CD8-positive, alpha-beta memory T cell (primary cell): ENCODE measurements around the gene DYNC1H1. TPM values are rescaled to one million over a fixed set of nuclear protein-coding genes. Genes with fewer than 3 reads are reported as not detected.

Experiments used
- CTCF ChIA-PET: fragments of 350-600 bp; sonication (Branson Sonifier 250); formaldehyde crosslinking; loops from one replicate; lab custom pipeline; 2021; ENCODE audit warnings: antibody characterized with exemption; lab: Charles Lee
- POLR2A ChIA-PET: fragments of 350-600 bp; sonication (Branson Sonifier 250); formaldehyde crosslinking; loops from one replicate; lab custom pipeline; 2021; ENCODE audit warnings: antibody characterized with exemption; lab: Charles Lee
- DNase-seq, 5 donors: peaks; one replicate each; pipeline versions ENCODE4 v3.0.0 to v3.0.0-alpha.2; 2020 to 2022; ENCODE audit warnings: mixed read lengths in 1 of 5
- H3K27ac ChIP-seq: one replicate; pipeline ENCODE4 v1.7.0; 2013; ENCODE audit warnings: low read depth, mild to moderate bottlenecking, low read length, moderate library complexity
- H3K27me3 ChIP-seq: 2 replicates; pipeline ENCODE4 v1.7.0; 2013; ENCODE audit warnings: low read length, mild to moderate bottlenecking; ENCODE audit not compliant: insufficient read depth, poor library complexity, severe bottlenecking
- H3K36me3 ChIP-seq: 2 replicates; pipeline ENCODE4 v1.7.0; 2013; ENCODE audit warnings: mild to moderate bottlenecking, low read length, moderate library complexity; ENCODE audit not compliant: insufficient read depth
- H3K4me1 ChIP-seq: 2 replicates; pipeline ENCODE4 v1.7.0; 2013; ENCODE audit warnings: mild to moderate bottlenecking, low read length, moderate library complexity; ENCODE audit not compliant: insufficient read depth
- H3K4me3 ChIP-seq: 2 replicates; pipeline ENCODE4 v1.7.0; 2013; ENCODE audit warnings: mild to moderate bottlenecking, low read length
- H3K9me3 ChIP-seq: 2 replicates; pipeline ENCODE4 v1.7.0; 2013; ENCODE audit warnings: mild to moderate bottlenecking, low read length
- H3K27ac Mint-ChIP-seq, 8 donors: one replicate each; pipeline ENCODE4 v1.8.0; 2020 to 2021; ENCODE audit warnings: mixed read lengths in 8 of 8, mild to moderate bottlenecking in 6 of 8, inconsistent platforms in 3 of 8, moderate library complexity in 3 of 8
- H3K27me3 Mint-ChIP-seq, 2 donors: one replicate each; pipeline ENCODE4 v1.8.0; 2020 to 2021; ENCODE audit warnings: mixed read lengths in 2 of 2, mild to moderate bottlenecking in 1 of 2, moderate library complexity in 1 of 2
- H3K36me3 Mint-ChIP-seq, 3 donors: one replicate each; pipeline ENCODE4 v1.8.0; 2020 to 2021; ENCODE audit warnings: mixed read lengths in 3 of 3, inconsistent platforms in 1 of 3, mild to moderate bottlenecking in 1 of 3
- H3K4me1 Mint-ChIP-seq, 3 donors: one replicate each; pipeline ENCODE4 v1.8.0; 2020 to 2021; ENCODE audit warnings: mixed read lengths in 3 of 3, inconsistent platforms in 1 of 3, mild to moderate bottlenecking in 1 of 3
- H3K4me3 Mint-ChIP-seq, 7 donors: one replicate each; pipeline ENCODE4 v1.8.0; 2020 to 2021; ENCODE audit warnings: mixed read lengths in 7 of 7, mild to moderate bottlenecking in 6 of 7, moderate library complexity in 4 of 7, inconsistent platforms in 2 of 7
- H3K9me3 Mint-ChIP-seq, 5 donors: one replicate each; pipeline ENCODE4 v1.8.0; 2020 to 2022; ENCODE audit warnings: mixed read lengths in 5 of 5, mild to moderate bottlenecking in 3 of 5, moderate library complexity in 2 of 5, inconsistent platforms in 1 of 5
- polyA plus RNA-seq: library from polyadenylated mRNA; unstranded; fragments of 300-500 nt; fragmentation: Illumina TruSeq; gene quantifications from one replicate; pipeline ENCODE4 v1.2.3, GENCODE V29; 2021
- total RNA-seq, 2 experiments: library from RNA; stranded (reverse); gene quantifications; one replicate each; pipeline ENCODE4 v1.2.3, GENCODE V29; 2021

The DYNC1H1 gene
- total and polyA plus RNA-seq, 3 experiments from 2014 or later, result 59.7 to 249 (median 241) TPM

GRCh38 chr14:102007916-102008418 lies 43.6 kb downstream of the DYNC1H1 start:
- no peaks in the 10 kb centered on the region for H3K9me3 ChIP-seq
- no peak overlapping the region for H3K4me3 ChIP-seq
- Mint-ChIP-seq H3K36me3 (peaks cover 29 to 96% (median 31%) of the 10 kb centered on the region in 3 donors), H3K27ac (peak overlapping the region in 1 of 8 donors; percentile 42), H3K9me3 (no peaks in the 10 kb centered on the region), H3K4me1 (no peaks in the 10 kb centered on the region), H3K4me3 (no peak overlapping the region), H3K27me3 (no peaks in the 10 kb centered on the region)
- ChIA-PET POLR2A (no interaction called here), CTCF (interaction anchor here (1.1 kb wide), 1 partner anchor 16 kb away, joined by 4 read pairs; no protein-coding TSS in a partner anchor)
- DNase-seq, result no peak
- H3K4me1 ChIP-seq, result no peaks in the 10 kb centered on the region
- H3K27ac ChIP-seq, result no peak overlapping the region
- peaks cover 86% of the 10 kb centered on the region for H3K36me3 ChIP-seq
- no peaks in the 10 kb centered on the region for H3K27me3 ChIP-seq

GRCh38 chr14:102008891-102009290 lies 44.5 kb downstream of the DYNC1H1 start:
- no peak overlapping the region for H3K4me3 ChIP-seq
- Mint-ChIP-seq H3K36me3 (peaks cover 36 to 97% (median 39%) of the 10 kb centered on the region in 3 donors), H3K4me3 (no peak overlapping the region), H3K27me3 (no peaks in the 10 kb centered on the region), H3K4me1 (no peaks in the 10 kb centered on the region), H3K27ac (no peak overlapping the region), H3K9me3 (no peaks in the 10 kb centered on the region)
- ChIA-PET POLR2A (no interaction called here), CTCF (no interaction called here)
- H3K27ac ChIP-seq, result no peak overlapping the region
- no peaks in the 10 kb centered on the region for H3K9me3 ChIP-seq
- no peaks in the 10 kb centered on the region for H3K4me1 ChIP-seq
- H3K27me3 ChIP-seq, result no peaks in the 10 kb centered on the region
- peaks cover 90% of the 10 kb centered on the region for H3K36me3 ChIP-seq
- DNase-seq, result no peak

GRCh38 chr14:102011631-102012030 lies 47.3 kb downstream of the DYNC1H1 start:
- CTCF ChIA-PET, result interaction anchor here (1.2 kb wide), 1 partner anchor 9 kb away, joined by 4 read pairs; no protein-coding TSS in a partner anchor
- Mint-ChIP-seq H3K9me3 (no peaks in the 10 kb centered on the region), H3K27me3 (no peaks in the 10 kb centered on the region), H3K4me1 (no peaks in the 10 kb centered on the region), H3K36me3 (peaks cover 35 to 100% (median 36%) of the 10 kb centered on the region in 3 donors), H3K27ac (no peak overlapping the region), H3K4me3 (no peak overlapping the region)
- H3K4me1 ChIP-seq, result no peaks in the 10 kb centered on the region
- peaks cover 97% of the 10 kb centered on the region for H3K36me3 ChIP-seq
- DNase-seq, result no peak
- POLR2A ChIA-PET, result no interaction called here
- H3K27me3 ChIP-seq, result no peaks in the 10 kb centered on the region
- H3K27ac ChIP-seq, result no peak overlapping the region
- no peaks in the 10 kb centered on the region for H3K9me3 ChIP-seq
- no peak overlapping the region for H3K4me3 ChIP-seq

- Mint-ChIP-seq H3K9me3 (no peaks in the 10 kb centered on the region), H3K27me3 (no peaks in the 10 kb centered on the region), H3K27ac (no peak overlapping the region), H3K4me1 (no peaks in the 10 kb centered on the region), H3K4me3 (no peak overlapping the region), H3K36me3 (peaks cover 30 to 100% (median 35%) of the 10 kb centered on the region in 3 donors)
- Histone ChIP-seq H3K4me3 (no peak overlapping the region), H3K27ac (no peak overlapping the region), H3K27me3 (no peaks in the 10 kb centered on the region), H3K4me1 (no peaks in the 10 kb centered on the region), H3K36me3 (peaks cover 97% of the 10 kb centered on the region), H3K9me3 (no peaks in the 10 kb centered on the region)
- ChIA-PET POLR2A (no interaction called here), CTCF (interaction anchor here (1.2 kb wide), 1 partner anchor 8 kb away, joined by 4 read pairs; no protein-coding TSS in a partner anchor)
- no peak for DNase-seq
Measured at GRCh38 chr14:102012336-102012735, 48.0 kb downstream of the DYNC1H1 start.

- Mint-ChIP-seq H3K4me1 (no peaks in the 10 kb centered on the region), H3K27me3 (no peaks in the 10 kb centered on the region), H3K9me3 (no peaks in the 10 kb centered on the region), H3K27ac (peak overlapping the region in 2 of 8 donors; percentile 43 to 66), H3K4me3 (no peak overlapping the region), H3K36me3 (peaks cover 25 to 98% (median 41%) of the 10 kb centered on the region in 3 donors)
- Histone ChIP-seq H3K27ac (no peak overlapping the region), H3K4me1 (no peaks in the 10 kb centered on the region), H3K4me3 (no peak overlapping the region), H3K9me3 (no peaks in the 10 kb centered on the region), H3K27me3 (no peaks in the 10 kb centered on the region), H3K36me3 (peaks cover 91% of the 10 kb centered on the region)
- ChIA-PET POLR2A (no interaction called here), CTCF (no interaction called here)
- no peak for DNase-seq
Measured at GRCh38 chr14:102013669-102014200, 49.4 kb downstream of the DYNC1H1 start.

GRCh38 chr14:102015045-102015685 lies 50.8 kb downstream of the DYNC1H1 start:
- no peak for DNase-seq
- Histone ChIP-seq H3K9me3 (no peaks in the 10 kb centered on the region), H3K27ac (no peak overlapping the region), H3K4me3 (no peak overlapping the region), H3K27me3 (no peaks in the 10 kb centered on the region), H3K36me3 (peaks cover 86% of the 10 kb centered on the region), H3K4me1 (peaks cover 8% of the 10 kb centered on the region)
- no peak overlapping the region for H3K27ac Mint-ChIP-seq
- peaks cover 6 to 9% (median 7%) of the 10 kb centered on the region in 3 donors for H3K4me1 Mint-ChIP-seq
- POLR2A ChIA-PET, result no interaction called here
- H3K36me3 Mint-ChIP-seq, result peaks cover 22 to 96% (median 42%) of the 10 kb centered on the region in 3 donors
- no peak overlapping the region for H3K4me3 Mint-ChIP-seq
- no peaks in the 10 kb centered on the region for H3K27me3 Mint-ChIP-seq
- H3K9me3 Mint-ChIP-seq, result no peaks in the 10 kb centered on the region
- CTCF ChIA-PET, result no interaction called here

- Histone ChIP-seq H3K27ac (no peak overlapping the region), H3K4me1 (peaks cover 14% of the 10 kb centered on the region), H3K9me3 (no peaks in the 10 kb centered on the region), H3K4me3 (no peak overlapping the region), H3K36me3 (peaks cover 85% of the 10 kb centered on the region), H3K27me3 (no peaks in the 10 kb centered on the region)
- CTCF ChIA-PET, result interaction anchor here (0.9 kb wide), 1 partner anchor 309 kb away, joined by 3 read pairs; no protein-coding TSS in a partner anchor
- Mint-ChIP-seq H3K27ac (peak overlapping the region in 2 of 8 donors; percentile 32 to 70), H3K36me3 (peaks cover 20 to 96% (median 36%) of the 10 kb centered on the region in 3 donors), H3K9me3 (no peaks in the 10 kb centered on the region), H3K4me1 (peaks cover 10 to 15% (median 14%) of the 10 kb centered on the region in 3 donors), H3K4me3 (no peak overlapping the region), H3K27me3 (no peaks in the 10 kb centered on the region)
- no peak for DNase-seq
- POLR2A ChIA-PET, result no interaction called here
Measured at GRCh38 chr14:102015771-102016170, 51.4 kb downstream of the DYNC1H1 start.
